Measurements from ENCODE around the gene C4orf33.
A peak's percentile ranks its signal among the peaks of the same experiment; 100 is the strongest.
"Not testable (repeated sequence)": the region's sequence is repeated elsewhere in the genome, so short reads cannot be mapped to it uniquely, and the experiment has no call there.

The C4orf33 gene

GRCh38 chr4:129095811-129096454 is at the start of gene C4orf33:
Gene C4orf33 (plus strand): TSS chr4:129096152. CDS start chr4:129102611, 6,459 bp downstream.
- peak; percentile 29 to 46 for DNase-seq (ENCODE audit: low read depth in 2 of 2, low spot score in 1 of 2)

- no peak for DNase-seq (ENCODE audit: low read depth in 2 of 2, low spot score in 1 of 2)
Measured at GRCh38 chr4:129059028-129059427, 36.9 kb upstream of the C4orf33 start.

- no peak for DNase-seq (ENCODE audit: low read depth in 2 of 2, low spot score in 1 of 2)
Measured at GRCh38 chr4:129062580-129062979, 33.4 kb upstream of the C4orf33 start.

- DNase-seq (ENCODE audit: low read depth in 2 of 2, low spot score in 1 of 2) = no peak
Measured at GRCh38 chr4:129063640-129064039, 32.3 kb upstream of the C4orf33 start.

- no peak for DNase-seq (ENCODE audit: low read depth in 2 of 2, low spot score in 1 of 2)
Measured at GRCh38 chr4:129064717-129065116, 31.2 kb upstream of the C4orf33 start.

- DNase-seq (ENCODE audit: low read depth in 2 of 2, low spot score in 1 of 2) = not testable (repeated sequence)
Measured at GRCh38 chr4:129069537-129069936, 26.4 kb upstream of the C4orf33 start.

- DNase-seq (ENCODE audit: low read depth in 2 of 2, low spot score in 1 of 2) = no peak
Measured at GRCh38 chr4:129077326-129077725, 18.6 kb upstream of the C4orf33 start.

GRCh38 chr4:129080129-129080528 is 15.8 kb upstream of the C4orf33 start:
- no peak for DNase-seq (ENCODE audit: low read depth in 2 of 2, low spot score in 1 of 2)

GRCh38 chr4:129082302-129082701 is 13.7 kb upstream of the C4orf33 start:
- no peak for DNase-seq (ENCODE audit: low read depth in 2 of 2, low spot score in 1 of 2)

GRCh38 chr4:129085472-129085871 is 10.5 kb upstream of the C4orf33 start:
- DNase-seq (ENCODE audit: low read depth in 2 of 2, low spot score in 1 of 2) = no peak

- no peak for DNase-seq (ENCODE audit: low read depth in 2 of 2, low spot score in 1 of 2)
Measured at GRCh38 chr4:129087516-129087915, 8.4 kb upstream of the C4orf33 start.

GRCh38 chr4:129092631-129093190 is 3.2 kb upstream of the C4orf33 start:
- DNase-seq (ENCODE audit: low read depth in 2 of 2, low spot score in 1 of 2) = no peak

GRCh38 chr4:129093191-129093920 is 2.6 kb upstream of the C4orf33 start, which contains the start of gene SCLT1:
Gene SCLT1 (minus strand): TSS chr4:129093539. CDS start chr4:129093103, 436 bp downstream.
- peak; percentile 91 to 95 for DNase-seq (ENCODE audit: low read depth in 2 of 2, low spot score in 1 of 2)

- DNase-seq (ENCODE audit: low read depth in 2 of 2, low spot score in 1 of 2) = no peak
Measured at GRCh38 chr4:129094347-129094746, 1.6 kb upstream of the C4orf33 start.

GRCh38 chr4:129098531-129099001 is 2.6 kb downstream of the C4orf33 start:
- DNase-seq (ENCODE audit: low read depth in 2 of 2, low spot score in 1 of 2) = no peak

- no peak for DNase-seq (ENCODE audit: low read depth in 2 of 2, low spot score in 1 of 2)
Measured at GRCh38 chr4:129109965-129110824, 14.2 kb downstream of the C4orf33 start.

- no peak for DNase-seq (ENCODE audit: low read depth in 2 of 2, low spot score in 1 of 2)
Measured at GRCh38 chr4:129110931-129111330, 15.0 kb downstream of the C4orf33 start.

- DNase-seq (ENCODE audit: low read depth in 2 of 2, low spot score in 1 of 2) = no peak
Measured at GRCh38 chr4:129111919-129112318, 16.0 kb downstream of the C4orf33 start.

GRCh38 chr4:129113434-129113833 is 17.5 kb downstream of the C4orf33 start:
- DNase-seq (ENCODE audit: low read depth in 2 of 2, low spot score in 1 of 2) = no peak

GRCh38 chr4:129113919-129114318 is 18.0 kb downstream of the C4orf33 start:
- no peak for DNase-seq (ENCODE audit: low read depth in 2 of 2, low spot score in 1 of 2)

- no peak for DNase-seq (ENCODE audit: low read depth in 2 of 2, low spot score in 1 of 2)
Measured at GRCh38 chr4:129117705-129118104, 21.8 kb downstream of the C4orf33 start.

Data from stimulated activated CD8-positive, alpha-beta memory T cell treated with anti-CD3 and anti-CD28 coated beads, Interleukin-4, amount 100 ng/mL, for 1 hour (primary cell).